ENCODE results near the gene PUS10.

DNA sequence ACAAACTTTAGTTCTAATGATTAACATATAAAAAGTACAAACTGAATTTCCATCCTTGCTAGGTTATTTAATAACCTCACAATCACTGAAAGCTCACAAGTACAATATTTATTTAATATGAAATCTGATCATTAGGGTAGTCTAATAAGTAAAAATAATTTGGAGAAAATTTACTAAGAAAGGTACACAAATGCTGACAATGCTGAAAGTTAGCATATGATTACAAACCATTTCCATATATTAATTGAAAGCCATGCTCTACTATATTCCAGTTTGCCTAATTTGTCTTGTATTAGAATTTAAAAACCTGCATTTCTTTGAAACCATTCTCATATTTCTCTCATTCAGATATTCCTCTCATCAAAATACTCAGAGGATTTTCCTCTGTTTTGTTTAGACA is 8.7 kb downstream of the PUS10 start:
- TF ChIP-seq, protein P1, sequence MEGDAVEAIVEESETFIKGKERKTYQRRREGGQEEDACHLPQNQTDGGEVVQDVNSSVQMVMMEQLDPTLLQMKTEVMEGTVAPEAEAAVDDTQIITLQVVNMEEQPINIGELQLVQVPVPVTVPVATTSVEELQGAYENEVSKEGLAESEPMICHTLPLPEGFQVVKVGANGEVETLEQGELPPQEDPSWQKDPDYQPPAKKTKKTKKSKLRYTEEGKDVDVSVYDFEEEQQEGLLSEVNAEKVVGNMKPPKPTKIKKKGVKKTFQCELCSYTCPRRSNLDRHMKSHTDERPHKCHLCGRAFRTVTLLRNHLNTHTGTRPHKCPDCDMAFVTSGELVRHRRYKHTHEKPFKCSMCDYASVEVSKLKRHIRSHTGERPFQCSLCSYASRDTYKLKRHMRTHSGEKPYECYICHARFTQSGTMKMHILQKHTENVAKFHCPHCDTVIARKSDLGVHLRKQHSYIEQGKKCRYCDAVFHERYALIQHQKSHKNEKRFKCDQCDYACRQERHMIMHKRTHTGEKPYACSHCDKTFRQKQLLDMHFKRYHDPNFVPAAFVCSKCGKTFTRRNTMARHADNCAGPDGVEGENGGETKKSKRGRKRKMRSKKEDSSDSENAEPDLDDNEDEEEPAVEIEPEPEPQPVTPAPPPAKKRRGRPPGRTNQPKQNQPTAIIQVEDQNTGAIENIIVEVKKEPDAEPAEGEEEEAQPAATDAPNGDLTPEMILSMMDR (IDR thresholded peaks at IDR 0.05): no peak
- no peak for TF ChIP-seq POLR2A (IDR thresholded peaks at IDR 0.05)
